Measurements from ENCODE around the gene RIN3.

- TF ChIP-seq CTCF (IDR thresholded peaks at IDR 0.05; ENCODE audit: insufficient read depth, low read depth, low read length) = no peak
- TF ChIP-seq EZH2 (IDR thresholded peaks at IDR 0.05; ENCODE audit: insufficient read depth, low read length) = no peak
These were observed 101.9 kb downstream of the RIN3 start for GRCh38 chr14:92615451-92615850.

Data from astrocyte (in vitro differentiated cells and primary cell).